GM18499 (cell line): ENCODE measurements around the gene CFH.
"Not testable (repeated sequence)": the region's sequence is repeated elsewhere in the genome, so short reads cannot be mapped to it uniquely, and the experiment has no call there.

Source experiments
- ATAC-seq: cut with Tn5 transposase; IDR thresholded peaks from one replicate; pipeline ENCODE4 v1.9.1; 2021; ENCODE audit warnings: moderate number of reproducible peaks; ENCODE audit not compliant: insufficient read depth, unreplicated experiment

Gene CFH

DNA sequence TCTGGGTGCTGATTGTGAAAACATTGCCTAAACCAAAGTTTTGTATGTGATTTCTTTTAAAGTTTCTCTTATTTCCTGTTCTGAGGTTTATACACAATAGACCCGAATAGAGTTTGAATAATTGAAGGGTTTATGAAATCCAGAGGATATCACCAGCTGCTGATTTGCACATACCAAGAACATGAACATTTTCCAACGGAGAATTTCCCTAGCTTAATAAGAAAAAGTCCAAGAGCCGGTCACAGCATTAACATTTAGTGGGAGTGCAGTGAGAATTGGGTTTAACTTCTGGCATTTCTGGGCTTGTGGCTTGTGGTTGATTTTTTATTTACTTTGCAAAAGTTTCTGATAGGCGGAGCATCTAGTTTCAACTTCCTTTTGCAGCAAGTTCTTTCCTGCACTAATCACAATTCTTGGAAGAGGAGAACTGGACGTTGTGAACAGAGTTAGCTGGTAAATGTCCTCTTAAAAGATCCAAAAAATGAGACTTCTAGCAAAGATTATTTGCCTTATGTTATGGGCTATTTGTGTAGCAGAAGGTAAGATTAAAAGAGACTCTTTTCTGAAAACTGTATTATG is at the start of gene CFH:
TSS of gene CFH (plus strand) at position 407 of the 579 bp plus-strand sequence. CDS start at position 482, 75 bp downstream.
- ATAC-seq: no peak

DNA sequence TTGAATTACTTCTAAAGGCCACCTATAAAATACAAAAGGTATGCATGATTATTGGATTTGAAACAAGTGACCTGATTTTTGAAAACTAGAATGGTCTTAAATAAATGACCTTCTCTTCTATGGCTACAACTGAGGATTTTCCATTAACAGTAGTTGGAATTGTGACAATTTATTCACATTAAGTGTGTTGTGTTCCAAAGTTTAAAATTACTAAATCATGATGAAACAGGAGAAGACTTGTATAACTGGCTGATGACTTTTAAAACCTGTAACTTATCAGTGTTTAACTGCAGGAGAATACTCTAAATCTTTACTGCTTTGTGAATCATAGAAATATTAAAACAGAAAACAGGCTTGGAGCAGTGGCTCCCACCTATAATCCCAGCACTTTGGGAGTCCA is 48.2 kb upstream of the CFH start:
- ATAC-seq: no peak

DNA sequence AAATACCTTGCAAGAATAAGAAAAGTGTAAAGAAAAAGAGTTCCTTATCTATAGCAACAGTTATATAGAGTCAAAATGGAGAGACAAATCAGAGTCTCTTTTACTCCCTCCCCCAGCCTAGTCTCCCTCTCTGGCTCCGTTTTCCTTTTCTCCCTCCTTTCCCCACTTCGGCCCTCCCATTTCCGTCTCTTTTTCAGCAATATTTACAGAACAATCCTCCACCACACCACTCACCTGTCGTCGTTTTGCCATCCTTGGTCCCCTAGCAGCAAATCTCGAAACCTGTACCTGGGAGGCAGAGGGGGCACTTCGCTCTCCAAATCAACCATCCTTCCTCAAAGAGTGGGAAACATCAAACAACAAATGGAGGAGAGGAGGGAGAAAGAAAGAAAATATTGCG is 43.9 kb upstream of the CFH start:
- no peak for ATAC-seq

DNA sequence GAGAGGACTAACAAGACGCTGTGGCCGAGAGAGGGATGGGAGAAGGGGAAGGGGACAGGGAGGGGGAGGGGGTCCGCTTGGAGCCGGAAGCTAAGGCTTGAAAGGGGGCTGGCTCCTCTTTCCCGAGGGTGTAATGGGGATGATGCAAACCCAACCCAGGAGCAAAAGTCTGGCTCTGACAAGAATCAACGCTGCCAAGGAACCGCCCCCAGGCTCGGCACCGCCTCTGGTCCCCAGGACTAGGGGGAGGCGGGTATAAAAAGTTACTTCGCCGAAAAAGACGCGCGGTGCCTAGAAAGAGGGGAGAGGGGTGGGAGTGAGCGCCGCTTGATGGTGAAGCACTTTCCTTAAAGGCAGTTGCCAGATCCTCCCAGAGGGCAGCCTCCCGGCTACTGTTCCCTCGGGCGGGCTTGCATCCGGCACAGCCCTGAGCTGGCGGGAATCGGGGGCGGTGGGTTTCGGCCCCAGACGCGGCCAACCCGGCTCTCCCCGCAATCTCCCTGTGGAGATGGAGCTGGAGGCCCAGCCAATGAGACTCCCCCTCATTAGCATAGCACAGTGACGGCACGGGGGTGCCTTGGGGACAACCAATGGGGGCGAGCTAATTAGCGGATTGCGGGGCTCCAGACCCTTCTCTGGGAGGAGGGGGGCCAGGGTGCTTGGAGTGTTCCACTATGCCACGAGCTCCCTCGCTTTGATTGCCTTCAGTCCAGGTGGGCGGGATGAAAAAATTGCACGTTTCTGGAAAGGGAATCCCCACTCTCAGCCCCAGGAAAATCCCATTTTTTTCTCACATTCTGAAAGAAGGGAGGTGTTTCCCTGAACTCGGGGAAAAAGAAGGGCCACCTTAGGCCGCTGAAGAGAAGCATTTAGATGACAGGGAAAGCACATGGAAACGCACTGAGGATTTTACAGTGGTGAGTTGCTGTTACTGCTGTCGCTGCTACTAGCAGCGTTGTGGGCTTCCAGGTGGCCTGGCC is 43.2 kb upstream of the CFH start, which contains the start of gene KCNT2:
TSS of gene KCNT2 (minus strand) at position 51 of the 980 bp plus-strand sequence. CDS start 131 bp downstream, outside the sequence.
- ATAC-seq: no peak

DNA sequence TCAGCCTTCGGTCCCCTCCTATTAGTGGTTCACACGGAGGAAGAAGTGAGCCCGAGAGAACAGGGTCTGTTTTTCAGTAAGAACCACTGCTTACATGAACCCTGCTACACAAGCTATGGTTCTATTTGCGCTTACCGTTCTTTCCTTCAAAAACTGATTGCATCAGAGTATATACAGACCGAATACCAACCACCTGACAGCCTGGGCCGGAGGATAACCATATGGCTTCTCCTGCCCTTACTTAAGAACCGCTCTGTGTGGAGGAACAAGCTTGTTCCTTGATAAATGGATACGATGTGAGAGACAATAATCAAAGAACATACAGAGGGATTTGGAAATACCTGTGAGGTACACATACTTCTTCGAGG is 42.5 kb upstream of the CFH start:
- no peak for ATAC-seq

DNA sequence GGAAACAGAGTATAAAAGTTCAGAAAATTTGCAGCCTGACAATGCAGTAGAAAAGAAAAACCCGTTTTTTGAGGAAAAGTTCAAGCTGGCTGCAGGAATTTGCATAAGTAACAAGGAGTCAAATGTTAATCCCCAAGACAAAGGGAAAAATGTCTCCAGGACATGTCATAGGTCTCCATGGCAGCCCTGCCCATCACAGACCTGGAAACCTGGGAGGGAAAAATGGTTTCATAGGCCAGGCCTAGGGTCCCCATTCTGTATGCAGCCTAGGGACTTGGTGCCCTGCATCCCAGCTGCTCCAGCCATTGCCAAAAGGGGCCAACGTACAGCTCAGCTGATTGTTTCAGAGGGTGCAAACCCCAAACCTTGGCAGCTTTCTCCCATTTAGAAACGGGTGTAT is 40.0 kb upstream of the CFH start:
- no peak for ATAC-seq

DNA sequence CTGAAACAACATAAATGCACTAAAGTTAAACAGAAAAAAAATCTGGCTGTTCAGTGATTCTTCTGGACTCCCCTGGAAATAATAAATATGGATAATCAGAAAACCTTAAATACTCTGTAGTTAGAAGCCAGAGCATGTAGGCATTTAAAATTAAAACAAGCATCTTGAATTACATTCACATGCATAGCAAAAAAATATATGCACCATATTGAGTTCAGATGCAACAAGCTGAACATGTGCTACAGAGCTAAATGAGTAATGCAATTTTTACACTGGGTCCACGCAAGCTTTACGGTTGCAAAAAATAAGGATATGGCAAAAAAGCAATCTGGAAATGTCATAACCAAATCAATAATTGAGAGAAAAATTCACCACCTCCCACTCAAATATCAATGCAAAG is 32.1 kb upstream of the CFH start:
- ATAC-seq: no peak

DNA sequence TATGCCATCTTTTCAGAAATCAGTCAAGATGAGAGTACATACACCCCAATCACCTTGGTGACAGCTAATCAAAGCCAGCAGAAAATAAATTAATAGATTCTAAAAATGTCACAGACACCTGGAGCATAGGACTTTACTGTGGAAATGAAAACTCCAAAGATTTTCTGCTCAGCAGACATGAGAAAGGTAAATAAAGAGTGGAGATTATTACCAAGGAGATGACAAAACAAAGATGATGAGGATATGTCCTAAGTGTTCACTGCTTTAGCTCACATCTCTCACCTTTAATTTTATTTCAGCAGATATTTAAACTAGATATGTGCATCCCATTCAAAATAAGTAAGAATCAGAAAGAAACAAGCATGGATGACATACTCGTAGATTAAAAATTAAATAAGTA is 28.8 kb upstream of the CFH start:
- ATAC-seq: no peak

DNA sequence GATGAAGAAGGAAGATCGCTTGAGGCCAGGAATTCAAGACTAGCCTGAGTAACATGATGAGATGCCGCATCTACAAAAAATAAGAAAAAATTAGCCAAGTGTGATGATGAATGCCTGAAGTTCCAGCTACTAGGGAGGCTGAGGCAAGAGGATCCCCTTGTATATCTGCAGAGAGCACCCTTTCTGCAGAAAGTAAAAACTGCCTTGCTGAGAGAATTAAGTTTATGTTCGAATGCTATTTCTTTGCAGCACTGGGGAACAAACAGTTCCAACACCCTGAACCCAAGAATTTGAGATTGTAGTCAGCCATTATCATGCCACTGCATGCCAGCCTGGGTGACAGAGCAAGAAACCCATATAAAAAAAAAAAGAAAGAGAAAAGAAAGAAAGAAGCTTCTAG is 23.0 kb upstream of the CFH start:
- ATAC-seq: no peak

DNA sequence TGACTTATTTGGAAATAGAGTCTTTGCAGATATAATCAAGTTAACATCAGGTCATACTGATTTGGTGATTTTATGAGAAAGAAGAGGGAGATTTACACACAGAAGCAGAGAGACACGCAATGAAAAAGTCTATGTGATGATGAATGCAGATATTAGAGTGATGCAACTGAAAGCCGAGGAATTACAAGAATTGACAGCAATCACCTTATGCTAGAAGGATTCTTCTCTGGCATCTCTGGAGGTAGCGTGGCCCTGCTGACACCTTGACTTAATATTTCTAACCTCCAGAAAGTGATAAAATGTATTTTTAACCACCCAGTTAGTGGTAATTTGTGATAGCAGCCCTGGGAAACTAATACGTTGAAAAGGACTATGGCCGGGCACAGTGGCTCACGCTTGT is 14.2 kb upstream of the CFH start:
- ATAC-seq: no peak

DNA sequence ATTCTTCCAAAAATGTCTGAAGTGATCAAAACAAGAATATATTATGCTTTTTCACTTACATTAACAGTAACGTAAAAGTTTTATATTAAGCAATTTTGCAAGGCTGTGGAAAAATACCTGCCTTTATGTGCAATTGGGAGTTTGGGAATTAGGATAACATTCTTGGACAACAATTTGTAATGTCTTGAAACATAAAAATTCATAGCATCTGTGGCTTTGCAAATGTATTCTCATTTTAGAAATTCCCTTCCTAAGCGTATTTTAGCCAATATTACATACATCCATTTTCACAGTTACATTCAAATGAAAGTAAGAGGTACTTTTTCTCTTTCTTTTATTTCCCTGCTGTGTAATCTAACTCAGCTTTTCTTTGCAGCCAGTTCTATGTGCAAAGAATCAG is 13.4 kb upstream of the CFH start:
- no peak for ATAC-seq

DNA sequence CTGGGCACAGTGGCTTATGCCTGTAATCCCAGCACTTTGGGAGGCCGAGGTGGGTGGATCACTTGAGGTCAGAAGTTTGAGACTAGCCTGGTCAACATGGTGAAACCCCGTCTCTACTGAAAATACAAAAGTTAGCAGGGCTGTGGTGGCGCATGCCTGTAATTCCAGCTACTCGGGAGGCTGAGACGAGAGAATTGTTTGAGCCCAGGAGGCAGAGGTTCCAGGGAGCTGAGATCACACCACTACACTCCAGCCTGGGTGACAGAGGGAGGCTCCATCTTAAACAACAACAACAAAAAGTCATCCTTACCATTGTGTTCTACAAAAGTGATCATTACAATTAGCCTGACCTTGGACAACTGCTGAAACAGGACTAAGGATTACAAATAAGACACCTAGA is 12.6 kb upstream of the CFH start:
- ATAC-seq: not testable (repeated sequence)

DNA sequence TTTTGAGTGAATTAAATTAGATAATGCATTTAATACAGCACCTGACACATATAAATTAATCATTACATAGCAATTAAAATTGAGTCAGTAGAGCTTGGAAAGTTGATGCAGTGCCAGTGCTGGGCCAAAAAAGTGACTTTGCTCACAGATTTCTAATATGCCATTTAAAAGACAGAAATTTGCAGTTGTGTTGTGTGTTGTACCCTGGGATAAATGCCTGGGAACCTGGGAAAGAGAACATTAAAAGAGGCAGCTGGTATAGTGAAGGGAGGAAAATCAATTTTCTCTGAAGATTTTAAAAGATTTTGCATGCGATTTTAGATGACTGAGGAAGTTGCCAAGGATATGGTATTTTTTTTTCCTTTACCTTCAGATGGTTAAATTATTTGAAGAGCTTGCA is 10.9 kb upstream of the CFH start:
- ATAC-seq: no peak

DNA sequence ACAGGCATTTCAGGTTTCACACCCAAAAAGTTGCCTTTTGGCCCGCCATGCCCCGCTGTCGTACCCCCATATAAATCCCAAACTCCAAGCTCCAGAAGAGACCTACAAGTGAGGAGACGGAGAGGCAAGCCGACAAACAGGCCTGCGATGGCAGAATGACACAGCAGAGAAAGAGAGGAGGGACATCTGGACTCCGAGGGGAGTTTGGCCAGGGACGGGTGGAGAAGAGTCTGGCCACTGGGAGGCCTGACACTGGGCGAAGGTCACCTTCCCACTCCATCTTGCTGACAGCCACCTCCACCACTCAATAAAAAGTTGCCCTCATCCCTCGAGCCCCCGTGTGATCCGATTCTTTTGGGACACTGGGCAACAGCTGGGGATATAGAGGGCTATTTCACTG is 1.9 kb upstream of the CFH start:
- no peak for ATAC-seq

DNA sequence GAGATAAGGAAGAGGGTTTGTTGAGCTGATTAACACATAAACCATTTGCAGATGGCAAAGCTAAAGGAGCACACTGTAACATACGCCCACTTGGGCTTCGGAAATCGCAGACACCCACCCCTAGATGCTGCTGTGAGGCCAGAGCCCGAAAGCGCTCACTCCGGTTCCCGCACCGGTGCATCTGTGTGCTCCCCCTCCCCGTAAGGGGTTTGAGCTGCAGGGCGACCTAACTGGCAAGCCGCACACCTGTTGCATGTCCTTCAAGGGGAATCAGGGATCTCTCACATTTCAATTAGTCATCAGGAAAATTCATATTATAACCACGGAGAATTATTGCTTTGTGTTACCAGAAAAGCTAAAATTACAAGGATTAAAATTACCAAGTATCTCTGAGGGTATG is 1.4 kb upstream of the CFH start:
- ATAC-seq: no peak

DNA sequence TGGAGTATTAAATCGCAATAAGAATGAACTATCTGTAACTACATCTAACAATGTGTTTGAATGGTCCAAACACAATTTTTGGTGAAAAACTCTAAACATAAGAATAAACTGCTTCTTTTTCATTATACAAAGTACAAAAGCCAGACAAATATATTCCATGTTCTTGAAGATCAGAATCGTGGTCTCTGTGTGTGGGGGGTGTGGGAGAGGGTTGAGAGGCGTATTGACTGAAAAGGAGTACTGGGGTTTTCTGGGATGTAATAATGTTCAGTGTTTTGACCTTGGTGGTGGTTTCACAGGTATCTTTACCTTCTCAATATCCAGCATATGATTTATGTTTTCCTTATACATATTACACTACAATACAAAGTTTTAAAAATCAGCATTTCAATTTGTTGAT is 764 bp upstream of the CFH start:
- no peak for ATAC-seq

DNA sequence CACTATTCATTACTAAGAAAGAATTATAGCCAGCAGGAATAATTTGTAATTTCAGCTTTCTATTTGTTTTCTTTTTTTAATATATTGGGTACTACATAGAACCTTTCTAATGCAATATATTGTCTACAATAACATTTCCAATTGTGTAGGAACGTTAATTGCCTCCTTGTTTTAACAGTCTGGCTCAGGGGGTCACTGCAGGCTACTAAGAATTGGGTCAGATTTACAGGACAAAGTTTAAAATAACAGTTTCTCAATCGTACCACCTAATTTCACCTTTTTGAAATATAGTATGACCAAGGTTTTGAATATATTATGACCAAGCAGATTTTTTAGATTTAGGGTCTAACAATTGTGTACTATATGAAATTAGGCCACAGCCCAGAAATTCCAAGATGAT is 2.4 kb downstream of the CFH start:
- no peak for ATAC-seq

DNA sequence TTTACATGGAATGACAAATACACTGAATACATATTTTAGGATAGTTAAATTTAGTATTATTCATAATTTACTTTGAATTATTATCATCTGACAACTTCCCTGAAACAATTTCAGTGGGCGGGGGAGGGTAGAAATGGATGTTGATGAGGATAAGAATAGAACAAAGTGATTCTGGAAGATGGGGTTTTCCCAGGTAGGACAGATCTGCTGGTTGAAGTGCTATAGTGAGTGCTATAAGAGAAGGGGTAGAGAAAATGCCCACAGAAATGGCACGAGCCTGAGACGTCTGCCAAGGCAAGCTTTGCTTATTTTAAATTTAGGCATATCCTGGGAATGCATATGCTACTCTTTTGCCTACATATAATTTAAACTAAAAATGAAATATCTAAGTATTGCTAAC is 3.2 kb downstream of the CFH start:
- no peak for ATAC-seq

DNA sequence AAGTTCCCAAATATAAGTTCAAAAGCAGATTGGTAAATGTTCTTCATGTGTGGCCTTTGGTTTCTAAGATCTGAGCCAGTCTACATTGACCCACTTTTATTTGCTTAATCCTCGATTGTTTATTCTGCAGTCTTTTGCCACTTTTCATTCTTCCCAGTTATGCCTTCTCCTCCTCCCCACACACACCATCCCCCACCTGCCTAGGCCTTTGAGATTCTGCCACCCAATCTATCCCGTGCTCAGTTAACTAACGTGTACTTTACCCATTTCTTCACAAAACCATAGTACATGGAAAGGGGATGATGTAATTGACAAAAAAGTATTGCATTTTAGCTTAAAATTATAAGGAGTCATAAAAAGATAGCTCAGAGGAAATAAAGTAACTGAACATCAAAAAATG is 3.7 kb downstream of the CFH start:
- no peak for ATAC-seq

DNA sequence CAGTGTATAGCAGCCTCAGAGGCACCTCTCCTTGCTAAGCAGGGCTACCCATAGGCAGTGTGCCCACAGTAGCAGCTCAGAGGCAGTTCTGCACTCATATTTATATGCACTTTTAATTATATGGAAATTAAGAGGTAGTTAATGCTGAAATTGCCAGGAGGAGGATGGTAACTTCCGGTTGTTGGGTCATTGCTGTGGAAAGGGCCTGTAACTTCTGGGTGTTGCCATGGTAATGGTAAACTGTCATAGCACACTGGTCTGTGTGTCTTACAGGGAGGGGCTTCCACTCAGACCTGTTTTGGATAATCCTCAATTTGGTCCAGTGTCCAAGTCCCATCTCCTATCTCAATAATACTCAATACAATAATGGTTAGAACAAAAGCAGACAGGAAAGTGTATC is 7.6 kb downstream of the CFH start:
- no peak for ATAC-seq

DNA sequence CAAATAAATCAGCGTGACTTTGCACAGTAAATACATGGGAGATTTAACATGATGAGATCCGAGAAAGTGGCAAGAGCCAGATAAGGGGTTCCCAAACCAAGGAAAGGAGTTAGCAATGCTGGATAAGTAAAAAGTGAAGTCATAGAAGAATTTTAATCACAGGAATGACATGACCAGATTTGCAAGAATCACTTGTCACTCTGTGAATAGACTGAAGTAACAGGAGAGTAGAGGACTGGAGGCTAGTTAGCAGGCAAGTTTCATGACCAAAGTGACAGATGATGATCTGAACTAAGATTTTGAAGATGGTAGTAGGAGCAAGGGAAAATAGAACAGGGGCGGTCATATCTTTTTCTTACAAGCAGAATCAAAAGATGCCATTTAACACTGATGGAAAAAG is 8.4 kb downstream of the CFH start:
- ATAC-seq: no peak

DNA sequence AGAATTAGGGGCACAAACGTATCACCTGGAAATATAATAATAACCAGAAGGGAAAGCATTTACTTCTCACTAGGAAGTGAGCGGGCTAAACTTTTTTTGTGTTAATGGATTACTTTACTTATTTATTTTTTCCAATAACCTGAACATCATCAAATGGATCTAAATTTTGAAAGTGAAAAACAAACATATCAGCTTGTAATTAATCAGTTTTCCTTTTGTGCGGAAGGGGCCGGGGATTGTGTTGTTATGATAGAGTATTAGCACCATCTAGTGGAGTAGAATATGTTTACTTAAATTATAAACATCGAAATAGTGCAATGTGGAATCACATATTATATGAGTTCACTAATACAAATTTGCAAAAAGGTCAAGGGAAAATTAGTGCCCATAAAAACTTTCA is 9.0 kb downstream of the CFH start:
- peak; percentile 70 for ATAC-seq
